Measurements from ENCODE around the gene IKBKE. TPM values are rescaled to one million over a fixed set of nuclear protein-coding genes. Genes with fewer than 3 reads are reported as not detected.
A peak's percentile ranks its signal among the peaks of the same experiment; 100 is the strongest.

IKBKE gene
- total RNA-seq, 2 experiments from 2014 or later: 72.6 to 85.1 TPM

- H3K4me1 Mint-ChIP-seq: peaks cover 5% of the 10 kb centered on the region
- peaks cover 3% of the 10 kb centered on the region for H3K27me3 Mint-ChIP-seq
- H3K9me3 Mint-ChIP-seq: no peaks in the 10 kb centered on the region
- ChIA-PET POLR2A (no interaction called here), CTCF (interaction anchor here (0.5 to 2.0 kb wide), 6 partner anchors 10 to 209 kb away, joined by 3 to 7 read pairs (median 3); no protein-coding TSS in a partner anchor)
- no peaks in the 10 kb centered on the region for H3K36me3 Mint-ChIP-seq (ENCODE audit: low read depth)
- H3K4me3 Mint-ChIP-seq: no peak overlapping the region
- no peak for DNase-seq
- H3K27ac Mint-ChIP-seq: no peak overlapping the region
Measured at GRCh38 chr1:206526064-206526911, 56.0 kb downstream of the IKBKE start.

GRCh38 chr1:206529425-206529824 is 59.1 kb downstream of the IKBKE start:
- H3K36me3 Mint-ChIP-seq (ENCODE audit: low read depth): no peaks in the 10 kb centered on the region
- peaks cover 5% of the 10 kb centered on the region for H3K4me1 Mint-ChIP-seq

GRCh38 chr1:206532368-206532767 is 62.1 kb downstream of the IKBKE start:
- Mint-ChIP-seq H3K9me3 (no peaks in the 10 kb centered on the region), H3K27me3 (peaks cover 3% of the 10 kb centered on the region), H3K36me3 (ENCODE audit: low read depth) (no peaks in the 10 kb centered on the region), H3K27ac (no peak overlapping the region), H3K4me1 (no peaks in the 10 kb centered on the region), H3K4me3 (no peak overlapping the region)
- ChIA-PET CTCF (interaction anchor here (0.8 to 1.1 kb wide), 2 partner anchors 12 to 53 kb away, joined by 3 read pairs; no protein-coding TSS in a partner anchor), POLR2A (no interaction called here)
- no peak for DNase-seq

More at GRCh38 chr1:206529425-206529824, 59.1 kb downstream of the IKBKE start:
- ChIA-PET POLR2A (no interaction called here), CTCF (interaction anchor here (1.0 to 1.5 kb wide), 4 partner anchors 13 to 60 kb away, joined by 3 to 5 read pairs (median 4); partner anchors contain the start of gene IKBKE)
- no peak for DNase-seq
- H3K27me3 Mint-ChIP-seq: peaks cover 3% of the 10 kb centered on the region
- no peak overlapping the region for H3K4me3 Mint-ChIP-seq
- no peaks in the 10 kb centered on the region for H3K9me3 Mint-ChIP-seq
- H3K27ac Mint-ChIP-seq: no peak overlapping the region

DNA sequence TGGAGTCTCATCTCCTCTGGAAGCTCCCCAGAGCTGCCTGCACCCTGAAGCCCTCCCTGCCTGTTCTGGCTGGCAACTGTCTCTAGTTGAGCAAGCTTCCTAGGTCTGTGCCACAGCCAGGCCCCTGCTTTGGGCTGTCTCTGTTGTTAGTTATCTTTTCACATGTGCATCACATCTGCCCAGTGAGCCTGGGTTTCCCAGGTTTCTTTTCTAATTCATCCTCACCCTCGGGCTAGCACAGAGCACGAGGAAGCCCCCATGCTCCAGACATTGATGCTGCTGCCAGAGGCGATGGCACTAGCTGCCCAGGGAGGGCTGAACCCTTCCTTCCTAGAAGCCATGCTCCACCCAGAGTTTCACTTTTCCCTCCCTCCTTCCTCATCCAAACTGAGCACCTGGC is 64.3 kb downstream of the IKBKE start:
- no peak overlapping the region for H3K4me3 Mint-ChIP-seq
- peaks cover 12% of the 10 kb centered on the region for H3K4me1 Mint-ChIP-seq
- H3K27ac Mint-ChIP-seq: no peak overlapping the region
- ChIA-PET CTCF (interaction anchor here (0.9 to 1.7 kb wide), 7 partner anchors 10 to 55 kb away, joined by 3 to 5 read pairs (median 4); no protein-coding TSS in a partner anchor), POLR2A (no interaction called here)
- H3K9me3 Mint-ChIP-seq: no peaks in the 10 kb centered on the region
- H3K36me3 Mint-ChIP-seq (ENCODE audit: low read depth): no peaks in the 10 kb centered on the region
- DNase-seq: no peak
- no peaks in the 10 kb centered on the region for H3K27me3 Mint-ChIP-seq

- H3K27ac Mint-ChIP-seq: no peak overlapping the region
- H3K36me3 Mint-ChIP-seq (ENCODE audit: low read depth): no peaks in the 10 kb centered on the region
- H3K27me3 Mint-ChIP-seq: no peaks in the 10 kb centered on the region
- peaks cover 17% of the 10 kb centered on the region for H3K4me1 Mint-ChIP-seq
- no peak for DNase-seq
- CTCF ChIA-PET: interaction anchor here (0.9 to 1.8 kb wide), 5 partner anchors 9 to 46 kb away, joined by 3 to 7 read pairs (median 3); no protein-coding TSS in a partner anchor
- no peaks in the 10 kb centered on the region for H3K9me3 Mint-ChIP-seq
- no peak overlapping the region for H3K4me3 Mint-ChIP-seq
- POLR2A ChIA-PET: interaction anchor here (0.6 kb wide), 1 partner anchor 48 kb away, joined by 3 read pairs; no protein-coding TSS in a partner anchor
Measured at GRCh38 chr1:206535853-206536188, 65.5 kb downstream of the IKBKE start.

DNA sequence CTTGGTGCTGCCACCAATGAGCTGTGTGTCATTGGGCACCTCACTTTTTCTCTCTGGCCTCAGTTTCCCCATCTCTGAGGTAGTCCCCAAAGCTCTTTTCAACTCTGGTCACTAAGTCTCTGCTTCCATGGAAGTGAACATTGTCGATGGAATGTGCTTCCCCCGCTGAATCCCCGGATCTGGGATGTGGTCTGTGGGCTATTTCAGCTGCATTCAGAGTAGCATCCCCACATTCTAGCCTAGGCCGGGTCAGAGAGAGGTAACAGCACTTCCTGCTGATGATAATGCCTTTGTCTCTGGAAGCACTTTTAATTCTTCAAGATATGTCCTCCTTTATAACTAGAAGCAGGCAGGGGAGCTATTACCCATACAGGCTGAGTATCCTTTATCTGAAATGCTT is 66.9 kb downstream of the IKBKE start:
- no peak for DNase-seq
- H3K27me3 Mint-ChIP-seq: no peaks in the 10 kb centered on the region
- H3K9me3 Mint-ChIP-seq: no peaks in the 10 kb centered on the region
- POLR2A ChIA-PET: interaction anchor here (0.7 kb wide), 1 partner anchor 14 kb away, joined by 4 read pairs; no protein-coding TSS in a partner anchor
- H3K27ac Mint-ChIP-seq: no peak overlapping the region
- H3K4me1 Mint-ChIP-seq: peaks cover 17% of the 10 kb centered on the region
- H3K4me3 Mint-ChIP-seq: no peak overlapping the region
- CTCF ChIA-PET: interaction anchor here (0.9 to 2.1 kb wide), 4 partner anchors 8 to 75 kb away, joined by 3 to 7 read pairs (median 5); partner anchors contain the start of gene EIF2D
- H3K36me3 Mint-ChIP-seq (ENCODE audit: low read depth): no peaks in the 10 kb centered on the region

DNA sequence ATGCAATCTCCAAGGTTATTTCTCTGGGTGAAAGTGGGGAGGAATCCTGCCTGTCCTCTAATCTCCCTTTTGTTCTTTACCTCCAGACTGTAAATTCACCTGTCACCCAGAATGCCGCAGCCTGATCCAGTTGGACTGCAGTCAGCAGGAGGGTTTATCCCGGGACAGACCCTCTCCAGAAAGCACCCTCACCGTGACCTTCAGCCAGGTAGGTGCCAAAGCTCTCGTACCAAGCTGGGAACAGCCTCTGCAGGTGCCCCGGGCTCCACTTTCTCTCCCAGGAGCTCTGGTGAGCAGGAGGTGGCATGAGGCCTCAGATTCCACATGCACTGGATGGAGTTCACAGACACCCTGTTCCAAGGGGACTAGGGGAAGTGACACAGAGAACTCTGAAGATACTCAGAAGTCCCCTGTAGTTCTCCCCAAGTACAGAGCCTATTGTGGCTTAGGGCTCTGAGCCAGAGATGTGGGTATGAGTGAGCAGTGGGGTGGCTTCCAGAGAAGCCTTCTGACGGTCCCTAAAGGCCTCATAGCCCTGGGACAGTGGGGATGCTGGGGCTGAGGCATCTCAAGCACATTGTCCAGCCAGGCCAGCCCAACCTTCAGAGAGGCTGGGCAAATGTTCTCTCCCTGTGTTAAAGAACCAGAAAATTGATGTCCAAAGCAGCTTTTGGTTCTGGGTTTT is 68.0 kb downstream of the IKBKE start:
- CTCF ChIA-PET: interaction anchor here (2.1 kb wide), 1 partner anchor 74 kb away, joined by 4 read pairs; the partner anchor contains the start of gene EIF2D

GRCh38 chr1:206538901-206539640 is 68.8 kb downstream of the IKBKE start:
- Mint-ChIP-seq H3K4me1 (peaks cover 17% of the 10 kb centered on the region), H3K27me3 (no peaks in the 10 kb centered on the region), H3K9me3 (no peaks in the 10 kb centered on the region), H3K36me3 (ENCODE audit: low read depth) (no peaks in the 10 kb centered on the region), H3K4me3 (no peak overlapping the region), H3K27ac (no peak overlapping the region)
- DNase-seq: no peak
- CTCF ChIA-PET: interaction anchor here (1.3 to 2.0 kb wide), 2 partner anchors 12 to 49 kb away, joined by 3 to 6 read pairs; no protein-coding TSS in a partner anchor
- POLR2A ChIA-PET: no interaction called here

More for the DNA sequence above, 68.0 kb downstream of the IKBKE start:
- Mint-ChIP-seq H3K4me1 (peaks cover 17% of the 10 kb centered on the region), H3K27ac (no peak overlapping the region), H3K9me3 (no peaks in the 10 kb centered on the region), H3K4me3 (no peak overlapping the region), H3K36me3 (ENCODE audit: low read depth) (no peaks in the 10 kb centered on the region), H3K27me3 (no peaks in the 10 kb centered on the region)
- no peak for DNase-seq
- POLR2A ChIA-PET: no interaction called here

GRCh38 chr1:206540044-206540780 is 69.9 kb downstream of the IKBKE start:
- Mint-ChIP-seq H3K4me3 (no peak overlapping the region), H3K9me3 (no peaks in the 10 kb centered on the region), H3K27ac (no peak overlapping the region), H3K4me1 (peaks cover 28% of the 10 kb centered on the region), H3K36me3 (ENCODE audit: low read depth) (no peaks in the 10 kb centered on the region), H3K27me3 (no peaks in the 10 kb centered on the region)
- DNase-seq: no peak
- ChIA-PET POLR2A (no interaction called here), CTCF (interaction anchor here (0.7 to 2.0 kb wide), 4 partner anchors 11 to 52 kb away, joined by 3 to 7 read pairs (median 4); no protein-coding TSS in a partner anchor)

DNA sequence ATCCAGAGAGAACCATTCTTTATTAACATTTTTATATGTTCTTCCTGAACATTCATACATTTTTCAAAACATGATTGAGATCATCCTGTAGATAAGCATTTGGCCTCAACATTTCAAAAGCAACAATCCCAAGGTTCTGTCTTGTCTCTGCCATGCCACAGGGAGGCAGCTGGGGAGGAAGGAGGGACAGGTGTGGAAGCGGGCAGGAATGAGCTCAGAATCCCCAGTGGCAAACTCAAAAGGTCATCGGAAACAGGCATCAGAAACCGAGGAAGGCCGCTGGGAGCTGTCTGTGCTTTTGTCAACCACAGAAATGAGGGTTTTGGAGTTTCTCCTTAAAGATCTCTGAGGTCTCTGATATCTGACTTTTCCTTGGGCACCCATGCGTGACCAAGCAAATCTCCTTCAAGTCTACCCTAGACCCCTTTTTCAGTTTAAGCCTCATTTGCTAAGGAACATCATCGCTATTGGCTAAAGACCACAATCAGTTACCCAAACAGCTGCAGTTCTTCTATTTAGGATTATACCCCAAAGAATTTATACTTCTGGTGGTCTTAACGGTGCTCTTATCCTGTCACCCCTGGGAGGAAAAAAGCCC is 71.1 kb downstream of the IKBKE start:
- Mint-ChIP-seq H3K27ac (no peak overlapping the region), H3K27me3 (no peaks in the 10 kb centered on the region), H3K9me3 (no peaks in the 10 kb centered on the region), H3K36me3 (ENCODE audit: low read depth) (no peaks in the 10 kb centered on the region), H3K4me1 (peaks cover 34% of the 10 kb centered on the region), H3K4me3 (no peak overlapping the region)
- POLR2A ChIA-PET: no interaction called here
- CTCF ChIA-PET: interaction anchor here (0.7 to 2.0 kb wide), 7 partner anchors 11 to 51 kb away, joined by 3 to 7 read pairs (median 4); no protein-coding TSS in a partner anchor
- DNase-seq: no peak

DNA sequence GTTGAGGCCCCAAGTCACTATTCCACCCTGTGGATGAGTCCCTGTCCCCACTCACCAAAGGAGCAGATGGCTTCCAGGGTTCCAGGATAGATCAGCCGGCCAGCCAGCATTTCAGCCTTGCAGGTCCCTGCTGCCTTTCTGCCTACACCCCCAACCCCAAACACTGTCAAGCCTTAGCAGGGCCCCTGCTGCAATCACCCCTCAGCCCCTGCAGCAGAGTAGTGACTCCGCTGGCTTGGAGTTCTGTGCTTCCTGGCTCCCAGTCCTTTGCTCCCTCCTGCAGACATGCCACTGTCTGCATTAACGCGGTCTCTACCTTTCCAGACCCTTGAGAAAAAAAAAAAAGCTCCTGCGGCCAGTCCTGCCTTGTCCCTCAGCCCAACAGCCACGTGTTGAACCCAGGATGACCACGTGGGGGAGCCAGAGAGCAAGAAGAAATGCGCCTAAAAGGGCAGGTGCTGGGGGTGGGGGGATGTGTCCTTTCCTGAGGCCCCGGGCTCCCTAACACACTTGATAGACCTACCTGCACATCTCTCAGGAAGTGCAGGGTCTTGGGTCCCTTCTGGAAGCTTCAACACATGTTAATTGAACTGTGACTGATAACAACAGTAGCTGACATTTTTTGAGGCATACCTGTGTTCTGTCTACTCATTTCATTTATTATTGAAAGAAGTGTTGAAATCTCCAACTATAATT is 74.4 kb downstream of the IKBKE start:
- Mint-ChIP-seq H3K27ac (peak overlapping the region; percentile 60), H3K36me3 (ENCODE audit: low read depth) (no peaks in the 10 kb centered on the region), H3K27me3 (no peaks in the 10 kb centered on the region), H3K4me3 (no peak overlapping the region), H3K4me1 (peaks cover 25% of the 10 kb centered on the region), H3K9me3 (no peaks in the 10 kb centered on the region)
- peak; percentile 85 for DNase-seq
- POLR2A ChIA-PET: interaction anchor here (0.6 to 0.7 kb wide), 3 partner anchors 22 to 1361 kb away, joined by 3 to 8 read pairs (median 3); no protein-coding TSS in a partner anchor
- CTCF ChIA-PET: interaction anchor here (0.6 to 5.1 kb wide), 27 partner anchors 9 to 563 kb away, joined by 3 to 45 read pairs (median 4); partner anchors contain the start of genes EIF2D and IKBKE
